Mesenchymal stem cell (in vitro differentiated cells and primary cell): ENCODE results near the gene RASSF8.

Experiments
- DNase-seq: peaks from one replicate; pipeline ENCODE4 v3.0.0-alpha.2; 2013
- H2AFZ ChIP-seq: one replicate; pipeline ENCODE4 v1.6.1; 2013; ENCODE audit warnings: low read depth, mild to moderate bottlenecking, control low read depth, inconsistent platforms, low read length, moderate library complexity
- H2AK5ac ChIP-seq: 2 replicates; pipeline ENCODE4 v1.6.1; 2013; ENCODE audit warnings: low read length, moderate library complexity, mild to moderate bottlenecking, inconsistent platforms; ENCODE audit not compliant: severe bottlenecking
- H2BK120ac ChIP-seq: one replicate; pipeline ENCODE4 v1.6.1; 2013; ENCODE audit warnings: low read depth, mild to moderate bottlenecking, inconsistent platforms, low read length, moderate library complexity
- H2BK12ac ChIP-seq, 2 experiments: one replicate each; pipeline ENCODE4 v1.6.1; 2013; ENCODE audit warnings: inconsistent platforms in 2 of 2, low read length in 2 of 2, mild to moderate bottlenecking in 2 of 2, moderate library complexity in 2 of 2, control low read depth in 1 of 2
- H2BK15ac ChIP-seq: one replicate; pipeline ENCODE4 v1.6.1; 2013; ENCODE audit warnings: mild to moderate bottlenecking, low read depth, inconsistent platforms; ENCODE audit not compliant: poor library complexity, severe bottlenecking
- H2BK5ac ChIP-seq: 2 replicates; pipeline ENCODE4 v1.6.1; 2013; ENCODE audit warnings: low read depth, mild to moderate bottlenecking, low read length, control low read depth, inconsistent platforms; ENCODE audit not compliant: poor library complexity, severe bottlenecking
- H3K14ac ChIP-seq, 2 experiments: one replicate each; pipeline ENCODE4 v1.6.1; 2013; ENCODE audit warnings: inconsistent platforms in 2 of 2, low read length in 2 of 2, control low read depth in 1 of 2, mild to moderate bottlenecking in 1 of 2, moderate library complexity in 1 of 2
- H3K18ac ChIP-seq, 2 experiments: one replicate each; pipeline ENCODE4 v1.6.1; 2013; ENCODE audit warnings: inconsistent platforms in 2 of 2, low read length in 2 of 2, control low read depth in 1 of 2, low read depth in 1 of 2, mild to moderate bottlenecking in 1 of 2
- H3K23ac ChIP-seq, 2 experiments: one replicate each; pipeline ENCODE4 v1.6.1; 2013; ENCODE audit warnings: inconsistent platforms in 2 of 2, low read length in 2 of 2, mild to moderate bottlenecking in 2 of 2, moderate library complexity in 2 of 2, control low read depth in 1 of 2
- H3K27ac ChIP-seq: 2 replicates; pipeline ENCODE4 v1.5.1; 2013; ENCODE audit warnings: mild to moderate bottlenecking, moderate library complexity, low read length, control low read depth, inconsistent platforms; ENCODE audit not compliant: poor library complexity, severe bottlenecking
- H3K27me3 ChIP-seq, 2 experiments: 2 replicates each; pipeline versions ENCODE4 v1.6.1 to v1.7.0; 2013; ENCODE audit warnings: low read length in 2 of 2, mild to moderate bottlenecking in 2 of 2, moderate library complexity in 2 of 2, control low read depth in 1 of 2, inconsistent platforms in 1 of 2; ENCODE audit not compliant: control insufficient read depth in 1 of 2, insufficient read depth in 1 of 2
- H3K36me3 ChIP-seq, 2 experiments: 2 replicates each; pipeline versions ENCODE4 v1.6.1 to v1.7.0; 2013; ENCODE audit warnings: low read length in 2 of 2, control low read depth in 1 of 2, inconsistent platforms in 1 of 2, low read depth in 1 of 2, mild to moderate bottlenecking in 1 of 2; ENCODE audit not compliant: insufficient read depth in 2 of 2, control insufficient read depth in 1 of 2
- H3K4ac ChIP-seq, 2 experiments: one replicate each; pipeline ENCODE4 v1.6.1; 2013; ENCODE audit warnings: inconsistent platforms in 2 of 2, low read length in 2 of 2, mild to moderate bottlenecking in 2 of 2, moderate library complexity in 2 of 2, control low read depth in 1 of 2, low read depth in 1 of 2
- H3K4me1 ChIP-seq: 2 replicates; pipeline ENCODE4 v1.6.1; 2013; ENCODE audit warnings: low read depth, low read length, control low read depth; ENCODE audit not compliant: control insufficient read depth, insufficient read depth
- H3K4me2 ChIP-seq: 2 replicates; pipeline ENCODE4 v1.6.1; 2013; ENCODE audit warnings: low read length, mild to moderate bottlenecking, inconsistent platforms; ENCODE audit not compliant: poor library complexity, severe bottlenecking
- H3K4me3 ChIP-seq, 2 experiments: 2 replicates each; pipeline versions ENCODE4 v1.5.1 to v1.7.0; 2013; ENCODE audit warnings: low read length in 2 of 2, mild to moderate bottlenecking in 2 of 2, control low read depth in 1 of 2, low read depth in 1 of 2; ENCODE audit not compliant: insufficient read depth in 1 of 2
- H3K79me1 ChIP-seq: replicated peaks from 2 replicates; pipeline ENCODE4 v1.6.1; 2013; ENCODE audit warnings: mild to moderate bottlenecking, control low read depth, low read length, inconsistent platforms; ENCODE audit not compliant: poor library complexity, severe bottlenecking
- H3K9ac ChIP-seq: 2 replicates; pipeline ENCODE4 v1.7.0; 2013; ENCODE audit warnings: mild to moderate bottlenecking, low read length, moderate library complexity
- H3K9me3 ChIP-seq: 2 replicates; pipeline ENCODE4 v1.7.0; 2013; ENCODE audit warnings: mild to moderate bottlenecking, low read length; ENCODE audit not compliant: control insufficient read depth
- H4K8ac ChIP-seq: one replicate; pipeline ENCODE4 v1.6.1; 2013; ENCODE audit warnings: inconsistent platforms, mild to moderate bottlenecking, low read length, moderate library complexity
- H4K91ac ChIP-seq: one replicate; pipeline ENCODE4 v1.6.1; 2013; ENCODE audit warnings: mild to moderate bottlenecking, low read length, inconsistent platforms
- WGBS: methylation state at CpG from one replicate; pipeline ENCODE4 v1.1.7; 2013; ENCODE audit warnings: mixed read lengths; 5-methylcytosine and 5-hydroxymethylcytosine counted together

RASSF8 gene

DNA sequence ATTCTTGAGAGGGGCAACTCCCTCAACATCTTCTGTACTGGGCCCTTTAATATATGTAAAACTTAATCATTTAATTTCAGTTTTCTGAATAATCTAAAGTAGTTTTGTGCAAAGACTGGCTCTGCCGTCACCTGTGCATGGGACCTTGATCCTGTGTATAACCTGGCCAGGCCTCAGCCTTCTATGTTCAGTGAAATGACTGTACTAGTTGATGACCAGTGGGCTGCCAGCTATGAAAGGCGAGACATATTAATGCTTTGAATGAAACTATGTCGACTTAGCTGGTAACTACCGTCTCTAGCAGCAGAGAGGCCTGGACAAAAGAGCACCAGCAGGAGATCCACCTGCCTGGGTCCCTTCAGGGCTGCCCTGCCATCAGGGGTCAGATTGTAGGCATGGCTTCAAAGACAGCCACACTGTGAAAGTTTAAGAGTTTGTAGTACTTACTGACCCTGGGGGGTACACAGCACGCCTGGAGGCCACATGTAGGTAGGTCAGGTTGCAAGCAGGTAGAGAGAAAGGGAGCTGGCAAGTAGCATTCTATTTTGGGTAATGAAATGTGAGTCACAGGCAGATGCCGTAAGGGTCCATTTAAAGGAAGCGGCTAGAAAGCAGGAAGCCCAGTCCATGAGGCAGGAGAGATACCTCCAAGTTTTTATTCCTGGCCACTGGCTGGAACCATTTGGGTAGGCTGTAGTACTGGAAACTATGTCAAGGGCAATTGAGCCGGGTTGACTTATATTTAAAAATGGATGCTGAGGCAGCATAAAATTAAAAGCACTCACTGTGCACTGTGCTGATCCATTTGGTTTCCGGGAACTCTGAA, 89.1 kb downstream of the RASSF8 start:
- no peak overlapping the region for H2BK12ac ChIP-seq
- H3K79me1 ChIP-seq: peaks cover 24% of the 10 kb centered on the region
- peak overlapping the region; percentile 9 for H2AK5ac ChIP-seq
- H3K9me3 ChIP-seq: no peaks in the 10 kb centered on the region
- H3K14ac ChIP-seq: no peak overlapping the region
- no peak overlapping the region for H3K4me3 ChIP-seq
- H3K23ac ChIP-seq: no peak overlapping the region
- DNase-seq: no peak
- no peak overlapping the region for H4K8ac ChIP-seq
- H3K4me2 ChIP-seq: no peak overlapping the region
- H2BK15ac ChIP-seq: no peak overlapping the region
- no peak overlapping the region for H2BK5ac ChIP-seq
- H2AFZ ChIP-seq: no peak overlapping the region
- WGBS: 96% methylated on average over 8 of the region's 9 CpGs
- peak overlapping the region; percentile 21 for H4K91ac ChIP-seq
- H3K4me1 ChIP-seq: peaks cover 4% of the 10 kb centered on the region
- no peak overlapping the region for H3K18ac ChIP-seq
- no peak overlapping the region for H3K4ac ChIP-seq
- no peak overlapping the region for H3K9ac ChIP-seq
- no peak overlapping the region for H2BK120ac ChIP-seq
- no peaks in the 10 kb centered on the region for H3K27me3 ChIP-seq
- H3K36me3 ChIP-seq: peaks cover 0 to 14% of the 10 kb centered on the region in 2 experiments
- no peak overlapping the region for H3K27ac ChIP-seq

DNA sequence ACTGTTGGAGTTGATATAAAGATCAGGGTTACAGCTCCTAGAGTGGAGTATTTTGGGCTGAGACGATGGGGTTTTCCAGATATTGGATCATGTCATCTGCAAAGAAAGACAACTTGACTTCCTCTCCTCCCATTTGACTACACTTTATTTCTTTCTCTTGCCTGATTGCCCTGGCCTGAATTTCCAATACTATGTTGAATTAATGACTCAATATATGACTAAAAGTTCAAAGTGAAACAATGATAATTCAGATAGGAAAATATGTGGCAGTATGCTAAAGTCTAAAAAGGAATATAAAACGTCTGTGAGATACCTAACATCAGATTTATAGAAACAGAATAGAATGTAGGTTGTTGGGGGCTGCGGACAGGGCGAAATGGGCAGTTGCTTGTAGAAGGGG, 94.2 kb downstream of the RASSF8 start:
- H3K14ac ChIP-seq: no peak overlapping the region
- no peak overlapping the region for H3K18ac ChIP-seq
- peaks cover 21% of the 10 kb centered on the region for H3K79me1 ChIP-seq
- peaks cover 0 to 35% of the 10 kb centered on the region in 2 experiments for H3K36me3 ChIP-seq
- DNase-seq: no peak
- H4K8ac ChIP-seq: no peak overlapping the region
- H3K9me3 ChIP-seq: no peaks in the 10 kb centered on the region
- H2AK5ac ChIP-seq: no peak overlapping the region
- no peak overlapping the region for H3K4ac ChIP-seq
- H2BK12ac ChIP-seq: no peak overlapping the region
- H4K91ac ChIP-seq: no peak overlapping the region
- no peak overlapping the region for H2BK5ac ChIP-seq
- H2BK15ac ChIP-seq: no peak overlapping the region
- H3K27me3 ChIP-seq: no peaks in the 10 kb centered on the region
- peak overlapping the region; percentile 30 for H3K9ac ChIP-seq
- no peak overlapping the region for H3K4me2 ChIP-seq
- no peak overlapping the region for H2AFZ ChIP-seq
- peaks cover 3% of the 10 kb centered on the region for H3K4me1 ChIP-seq
- H3K27ac ChIP-seq: no peak overlapping the region
- WGBS: 62% methylated on average over 3 of the region's 4 CpGs
- H2BK120ac ChIP-seq: no peak overlapping the region
- no peak overlapping the region for H3K4me3 ChIP-seq
- no peak overlapping the region for H3K23ac ChIP-seq

DNA sequence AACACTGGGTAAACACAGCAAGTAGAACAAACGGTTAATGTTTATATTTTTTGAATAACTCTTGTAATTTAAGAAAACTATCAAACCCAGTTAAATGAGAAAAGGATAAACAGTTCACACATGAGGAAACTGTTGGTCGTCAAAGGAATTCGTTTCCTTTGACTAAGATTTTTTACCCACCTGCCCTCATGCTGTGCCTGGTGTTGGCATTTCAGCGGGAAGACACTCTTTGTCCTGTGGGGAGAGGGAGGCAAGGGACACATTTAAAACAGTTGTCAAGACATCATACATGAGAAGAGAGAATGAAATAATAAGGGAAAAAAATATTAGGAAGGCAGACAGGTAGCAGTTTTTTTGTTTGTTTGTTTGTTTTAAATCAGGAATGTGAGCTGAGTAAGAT, 95.9 kb downstream of the RASSF8 start:
- Histone ChIP-seq H4K8ac (no peak overlapping the region), H3K27ac (no peak overlapping the region), H3K4me3 (no peak overlapping the region), H2BK120ac (no peak overlapping the region), H2AFZ (no peak overlapping the region), H3K79me1 (peaks cover 14% of the 10 kb centered on the region), H3K36me3 (peaks cover 0 to 39% of the 10 kb centered on the region in 2 experiments), H3K14ac (no peak overlapping the region), H3K4me2 (no peak overlapping the region), H3K18ac (no peak overlapping the region), H2AK5ac (no peak overlapping the region), H4K91ac (no peak overlapping the region), H3K23ac (no peak overlapping the region), H3K27me3 (no peaks in the 10 kb centered on the region), H2BK15ac (no peak overlapping the region), H2BK5ac (no peak overlapping the region), H2BK12ac (no peak overlapping the region), H3K9ac (no peak overlapping the region), H3K4me1 (peaks cover 1% of the 10 kb centered on the region), H3K9me3 (no peaks in the 10 kb centered on the region), H3K4ac (no peak overlapping the region)
- DNase-seq: no peak
- 65% methylated on average over 3 of the region's 4 CpGs for WGBS

DNA sequence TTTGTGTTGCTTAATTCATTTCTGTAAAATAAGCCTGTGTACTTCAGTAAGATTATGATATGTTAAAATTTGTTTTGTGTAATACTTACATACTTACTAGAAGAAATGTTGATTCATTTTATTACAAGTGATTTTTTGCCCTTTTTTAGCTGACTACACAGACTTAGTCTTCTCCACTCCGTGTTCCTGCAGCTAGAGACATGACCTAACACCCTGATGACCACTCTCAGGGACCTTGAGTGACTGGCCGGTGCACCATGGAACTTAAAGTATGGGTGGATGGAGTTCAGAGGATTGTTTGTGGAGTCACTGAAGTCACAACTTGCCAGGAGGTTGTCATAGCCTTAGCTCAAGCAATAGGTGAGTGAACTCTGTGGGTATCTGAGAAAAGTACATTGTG, 96.6 kb downstream of the RASSF8 start:
- Histone ChIP-seq H3K4ac (no peak overlapping the region), H2BK15ac (no peak overlapping the region), H3K4me2 (no peak overlapping the region), H2AK5ac (no peak overlapping the region), H3K9ac (no peak overlapping the region), H3K4me1 (peaks cover 1% of the 10 kb centered on the region), H3K27me3 (no peaks in the 10 kb centered on the region), H3K9me3 (no peaks in the 10 kb centered on the region), H2AFZ (no peak overlapping the region), H3K18ac (no peak overlapping the region), H4K8ac (no peak overlapping the region), H3K36me3 (peaks cover 0 to 43% of the 10 kb centered on the region in 2 experiments), H2BK12ac (no peak overlapping the region), H3K14ac (no peak overlapping the region), H4K91ac (no peak overlapping the region), H3K27ac (no peak overlapping the region), H3K23ac (no peak overlapping the region), H2BK5ac (no peak overlapping the region), H2BK120ac (no peak overlapping the region), H3K4me3 (no peak overlapping the region), H3K79me1 (peaks cover 13% of the 10 kb centered on the region)
- WGBS: 100% methylated on average over 2 of the region's 2 CpGs
- no peak for DNase-seq
